ENCODE measurements around the gene CNTNAP4.

DNA sequence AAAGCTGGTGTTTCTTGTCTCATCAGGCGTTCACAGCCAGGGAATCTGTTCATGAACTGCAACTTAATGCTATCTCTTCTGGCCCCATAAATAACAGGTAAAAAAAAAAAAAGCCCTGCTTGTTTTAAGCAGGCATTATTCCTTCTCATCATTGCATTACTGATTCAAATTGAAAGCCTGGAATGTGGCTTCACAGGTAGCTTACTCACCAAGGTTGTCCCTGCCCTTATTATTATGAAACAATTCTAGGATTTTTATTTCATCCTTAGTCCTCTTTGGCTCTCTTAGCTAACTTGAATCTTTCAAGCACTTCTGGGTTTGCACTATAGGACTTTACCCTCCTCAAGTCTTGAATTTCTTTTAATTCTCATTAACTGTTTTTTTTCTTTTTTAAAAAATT, 113.3 kb downstream of the CNTNAP4 start:
- TF ChIP-seq, protein P1, sequence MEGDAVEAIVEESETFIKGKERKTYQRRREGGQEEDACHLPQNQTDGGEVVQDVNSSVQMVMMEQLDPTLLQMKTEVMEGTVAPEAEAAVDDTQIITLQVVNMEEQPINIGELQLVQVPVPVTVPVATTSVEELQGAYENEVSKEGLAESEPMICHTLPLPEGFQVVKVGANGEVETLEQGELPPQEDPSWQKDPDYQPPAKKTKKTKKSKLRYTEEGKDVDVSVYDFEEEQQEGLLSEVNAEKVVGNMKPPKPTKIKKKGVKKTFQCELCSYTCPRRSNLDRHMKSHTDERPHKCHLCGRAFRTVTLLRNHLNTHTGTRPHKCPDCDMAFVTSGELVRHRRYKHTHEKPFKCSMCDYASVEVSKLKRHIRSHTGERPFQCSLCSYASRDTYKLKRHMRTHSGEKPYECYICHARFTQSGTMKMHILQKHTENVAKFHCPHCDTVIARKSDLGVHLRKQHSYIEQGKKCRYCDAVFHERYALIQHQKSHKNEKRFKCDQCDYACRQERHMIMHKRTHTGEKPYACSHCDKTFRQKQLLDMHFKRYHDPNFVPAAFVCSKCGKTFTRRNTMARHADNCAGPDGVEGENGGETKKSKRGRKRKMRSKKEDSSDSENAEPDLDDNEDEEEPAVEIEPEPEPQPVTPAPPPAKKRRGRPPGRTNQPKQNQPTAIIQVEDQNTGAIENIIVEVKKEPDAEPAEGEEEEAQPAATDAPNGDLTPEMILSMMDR (IDR thresholded peaks at IDR 0.05; ENCODE audit: poor library complexity): no peak
- TF ChIP-seq EZH2phosphoT487 (IDR thresholded peaks at IDR 0.05; ENCODE audit: low read depth, severe bottlenecking, unreplicated experiment) (no peak), EZH2 (IDR thresholded peaks at IDR 0.05; ENCODE audit: borderline replicate concordance) (no peak)
